Transverse colon (tissue), 3 donors: ENCODE measurements around the gene AP3B1.

ENCODE experiments used
- CTCF ChIP-seq, 5 experiments: fragments of 200-600 bp in 3 of 5; fragments of 450-650 bp in 2 of 5; sonication (generic) in 3 of 5; IDR thresholded peaks; 1 replicate in 2 of 5; 2 replicates in 3 of 5; pipeline ENCODE4 v1.5.1; 2016 to 2017; ENCODE audit warnings: antibody characterized with exemption in 5 of 5, inconsistent platforms in 3 of 5, mild to moderate bottlenecking in 2 of 5, moderate library complexity in 1 of 5
- POLR2A ChIP-seq: fragments of 450-650 bp; IDR thresholded peaks from one replicate; pipeline ENCODE4 v1.6.1; 2016; ENCODE audit warnings: antibody characterized with exemption, mild to moderate bottlenecking, moderate library complexity

GRCh38 chr5:78279194-78279593, 15.3 kb downstream of the AP3B1 start:
- TF ChIP-seq CTCF (IDR thresholded peaks at IDR 0.05) = no peak
- TF ChIP-seq POLR2A = no peak
